Fibroblast of pulmonary artery (primary cell): ENCODE measurements around the gene BCAN.

Source experiments
- DNase-seq: peaks from one replicate; pipeline ENCODE4 v3.0.0-alpha.2; 2010; ENCODE audit warnings: low read depth
- H3K4me3 ChIP-seq: replicated peaks from 2 replicates; pipeline ENCODE4 v1.5.1; 2011; ENCODE audit warnings: low read depth, mild to moderate bottlenecking, control low read depth, low read length, moderate library complexity
- CTCF ChIP-seq: IDR thresholded peaks from 2 replicates; pipeline ENCODE4 v1.5.1; 2011; ENCODE audit warnings: mild to moderate bottlenecking, control low read depth, low read length, inconsistent platforms; ENCODE audit errors: missing control alignments

BCAN gene

GRCh38 chr1:156663178-156663577 is 21.3 kb downstream of the BCAN start:
- H3K4me3 ChIP-seq: no peak overlapping the region
- DNase-seq: peak; percentile 53
- no peak for TF ChIP-seq CTCF

- DNase-seq: no peak
- TF ChIP-seq CTCF: no peak
- no peak overlapping the region for H3K4me3 ChIP-seq
Measured at GRCh38 chr1:156664046-156664766, 22.3 kb downstream of the BCAN start.

GRCh38 chr1:156664767-156665411 is 23.0 kb downstream of the BCAN start:
- TF ChIP-seq CTCF: no peak
- H3K4me3 ChIP-seq: no peak overlapping the region
- no peak for DNase-seq

- no peak overlapping the region for H3K4me3 ChIP-seq
- TF ChIP-seq CTCF: no peak
- no peak for DNase-seq
Measured at GRCh38 chr1:156665539-156665938, 23.6 kb downstream of the BCAN start.

GRCh38 chr1:156666862-156667609 is 25.1 kb downstream of the BCAN start:
- no peak overlapping the region for H3K4me3 ChIP-seq
- TF ChIP-seq CTCF: no peak
- no peak for DNase-seq

- DNase-seq: no peak
- H3K4me3 ChIP-seq: no peak overlapping the region
- no peak for TF ChIP-seq CTCF
Measured at GRCh38 chr1:156667610-156667967, 25.7 kb downstream of the BCAN start.
